Parathyroid adenoma (tissue), 2 donors: ENCODE measurements around the gene ARHGAP20.

Source experiments
- H2AFZ ChIP-seq: fragments of 300-600 bp; sonication (generic); one replicate; pipeline ENCODE4 v1.7.0; 2017; ENCODE audit warnings: antibody characterized with exemption, mild to moderate bottlenecking
- H3K27ac ChIP-seq: fragments of 300-600 bp; sonication (generic); one replicate; pipeline ENCODE4 v1.7.0; 2017
- H3K27me3 ChIP-seq: fragments of 300-600 bp; sonication (generic); one replicate; pipeline ENCODE4 v1.7.0; 2017; ENCODE audit warnings: low read length; ENCODE audit not compliant: control insufficient read depth, insufficient read depth
- H3K36me3 ChIP-seq: fragments of 300-600 bp; sonication (generic); one replicate; pipeline ENCODE4 v1.7.0; 2017; ENCODE audit warnings: low read length; ENCODE audit not compliant: control insufficient read depth, insufficient read depth
- H3K4me1 ChIP-seq: fragments of 300-600 bp; sonication (generic); one replicate; pipeline ENCODE4 v1.7.0; 2017; ENCODE audit warnings: control low read depth
- H3K4me2 ChIP-seq: fragments of 300-600 bp; sonication (generic); one replicate; pipeline ENCODE4 v1.7.0; 2017; ENCODE audit warnings: low read length
- H3K4me3 ChIP-seq: fragments of 300-600 bp; sonication (generic); one replicate; pipeline ENCODE4 v1.7.0; 2017; ENCODE audit warnings: low read depth, low read length
- H3K79me2 ChIP-seq: fragments of 300-600 bp; sonication (generic); one replicate; pipeline ENCODE4 v1.7.0; 2017; ENCODE audit warnings: control low read depth
- H3K9ac ChIP-seq: fragments of 300-600 bp; sonication (generic); one replicate; pipeline ENCODE4 v1.7.0; 2017; ENCODE audit warnings: mild to moderate bottlenecking
- H3K9me3 ChIP-seq: fragments of 300-600 bp; sonication (generic); one replicate; pipeline ENCODE4 v1.7.0; 2017; ENCODE audit warnings: low read length; ENCODE audit not compliant: control insufficient read depth
- TF ChIP-seq, protein P1 (sequence below): fragments of 300-600 bp; sonication (generic); IDR thresholded peaks from one replicate; pipeline ENCODE4 v1.7.0; 2017; ENCODE audit warnings: antibody characterized with exemption, mild to moderate bottlenecking
- donor health status: primary hyperparathyroidism.

ARHGAP20 gene

DNA sequence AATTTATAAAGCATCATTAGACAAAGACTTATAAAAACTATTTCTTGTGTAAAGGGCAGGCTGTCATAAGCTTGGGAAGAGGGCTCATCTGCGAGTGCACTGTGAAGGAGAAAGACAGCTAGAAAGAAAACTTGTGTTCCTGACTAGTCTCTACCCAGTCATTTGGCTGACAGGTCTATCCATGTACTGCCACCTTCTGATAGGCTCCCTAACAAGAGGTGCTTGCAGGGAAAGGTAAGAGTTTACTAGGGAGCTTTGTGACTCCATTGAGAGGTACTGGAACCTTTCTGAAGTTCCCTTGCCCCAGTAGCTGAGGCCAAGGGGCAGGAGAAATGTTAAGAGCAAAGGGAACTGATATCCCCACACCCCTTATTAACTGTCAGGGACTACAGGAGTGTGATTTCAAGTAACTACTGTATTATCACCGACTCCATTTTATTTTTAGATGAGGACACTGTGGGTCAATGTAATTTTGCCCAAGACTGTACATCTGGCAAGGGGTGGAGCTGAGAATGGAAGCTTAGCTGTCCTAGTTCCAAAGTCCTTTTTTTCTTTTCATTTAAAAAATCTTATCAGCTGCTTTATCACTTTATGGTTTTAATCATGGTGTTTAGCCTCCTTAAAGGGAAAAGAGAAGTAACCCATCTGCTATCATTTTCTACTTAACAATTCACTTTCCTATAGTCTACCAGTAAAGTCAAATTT lies 129.4 kb downstream of the ARHGAP20 start:
- H3K27me3 ChIP-seq, result no peaks in the 10 kb centered on the region
- H3K4me1 ChIP-seq, result no peaks in the 10 kb centered on the region
- H3K4me2 ChIP-seq, result no peak overlapping the region
- no peak overlapping the region for H3K4me3 ChIP-seq
- H3K36me3 ChIP-seq, result no peaks in the 10 kb centered on the region
- no peaks in the 10 kb centered on the region for H3K79me2 ChIP-seq
- H3K9ac ChIP-seq, result no peak overlapping the region
- H2AFZ ChIP-seq, result no peak overlapping the region
- TF ChIP-seq, protein P1, sequence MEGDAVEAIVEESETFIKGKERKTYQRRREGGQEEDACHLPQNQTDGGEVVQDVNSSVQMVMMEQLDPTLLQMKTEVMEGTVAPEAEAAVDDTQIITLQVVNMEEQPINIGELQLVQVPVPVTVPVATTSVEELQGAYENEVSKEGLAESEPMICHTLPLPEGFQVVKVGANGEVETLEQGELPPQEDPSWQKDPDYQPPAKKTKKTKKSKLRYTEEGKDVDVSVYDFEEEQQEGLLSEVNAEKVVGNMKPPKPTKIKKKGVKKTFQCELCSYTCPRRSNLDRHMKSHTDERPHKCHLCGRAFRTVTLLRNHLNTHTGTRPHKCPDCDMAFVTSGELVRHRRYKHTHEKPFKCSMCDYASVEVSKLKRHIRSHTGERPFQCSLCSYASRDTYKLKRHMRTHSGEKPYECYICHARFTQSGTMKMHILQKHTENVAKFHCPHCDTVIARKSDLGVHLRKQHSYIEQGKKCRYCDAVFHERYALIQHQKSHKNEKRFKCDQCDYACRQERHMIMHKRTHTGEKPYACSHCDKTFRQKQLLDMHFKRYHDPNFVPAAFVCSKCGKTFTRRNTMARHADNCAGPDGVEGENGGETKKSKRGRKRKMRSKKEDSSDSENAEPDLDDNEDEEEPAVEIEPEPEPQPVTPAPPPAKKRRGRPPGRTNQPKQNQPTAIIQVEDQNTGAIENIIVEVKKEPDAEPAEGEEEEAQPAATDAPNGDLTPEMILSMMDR, result no peak
- no peak overlapping the region for H3K27ac ChIP-seq
- H3K9me3 ChIP-seq, result no peaks in the 10 kb centered on the region

DNA sequence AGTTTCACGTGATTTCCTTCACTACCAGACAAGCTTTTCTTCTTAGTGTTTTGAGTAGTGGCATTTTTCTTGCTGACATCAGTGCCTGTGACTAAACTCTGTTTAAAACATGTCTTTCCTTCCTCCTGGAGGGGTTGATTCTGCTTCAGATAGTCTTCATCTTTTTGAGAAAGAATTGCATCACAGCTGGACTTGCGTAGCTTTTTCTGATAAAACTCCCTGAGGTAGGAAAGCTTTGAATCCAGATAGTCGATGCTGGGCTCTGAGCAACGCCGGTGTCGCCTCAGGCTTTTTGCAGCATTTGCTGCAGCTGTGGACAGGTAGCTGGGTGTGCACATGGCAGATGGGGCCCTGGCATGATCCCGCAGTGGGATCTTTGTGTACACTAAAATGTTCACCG lies 131.7 kb downstream of the ARHGAP20 start:
- Histone ChIP-seq H2AFZ (no peak overlapping the region), H3K79me2 (no peaks in the 10 kb centered on the region), H3K4me3 (no peak overlapping the region), H3K27ac (no peak overlapping the region), H3K4me2 (no peak overlapping the region), H3K9ac (no peak overlapping the region), H3K27me3 (no peaks in the 10 kb centered on the region), H3K9me3 (no peaks in the 10 kb centered on the region), H3K36me3 (no peaks in the 10 kb centered on the region), H3K4me1 (no peaks in the 10 kb centered on the region)
- TF ChIP-seq, protein P1, result no peak

DNA sequence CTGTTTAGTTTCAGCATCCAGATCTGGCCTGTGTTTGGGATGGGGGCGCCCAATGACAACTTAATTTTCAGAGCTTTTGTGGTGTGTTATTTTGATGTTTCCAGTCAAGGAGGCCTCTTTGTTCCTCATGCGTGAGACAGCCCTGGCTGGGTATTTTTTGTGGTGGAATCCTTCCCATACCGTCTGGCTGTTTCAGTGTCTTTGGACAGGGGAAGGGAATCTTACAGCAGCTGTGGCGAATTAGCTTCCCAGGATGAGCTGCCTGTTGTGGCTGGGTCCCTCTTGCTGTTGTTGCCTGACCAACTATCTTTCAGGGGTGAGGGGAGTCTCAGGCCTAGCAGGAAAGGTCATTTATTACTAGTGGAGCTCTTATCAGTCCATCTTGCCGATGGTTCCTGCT lies 138.8 kb downstream of the ARHGAP20 start:
- Histone ChIP-seq H3K9me3 (no peaks in the 10 kb centered on the region), H3K27me3 (no peaks in the 10 kb centered on the region), H3K4me2 (no peak overlapping the region), H3K36me3 (no peaks in the 10 kb centered on the region), H3K79me2 (no peaks in the 10 kb centered on the region), H2AFZ (no peak overlapping the region), H3K4me1 (no peaks in the 10 kb centered on the region), H3K4me3 (no peak overlapping the region), H3K27ac (no peak overlapping the region), H3K9ac (no peak overlapping the region)
- TF ChIP-seq, protein P1, result no peak

DNA sequence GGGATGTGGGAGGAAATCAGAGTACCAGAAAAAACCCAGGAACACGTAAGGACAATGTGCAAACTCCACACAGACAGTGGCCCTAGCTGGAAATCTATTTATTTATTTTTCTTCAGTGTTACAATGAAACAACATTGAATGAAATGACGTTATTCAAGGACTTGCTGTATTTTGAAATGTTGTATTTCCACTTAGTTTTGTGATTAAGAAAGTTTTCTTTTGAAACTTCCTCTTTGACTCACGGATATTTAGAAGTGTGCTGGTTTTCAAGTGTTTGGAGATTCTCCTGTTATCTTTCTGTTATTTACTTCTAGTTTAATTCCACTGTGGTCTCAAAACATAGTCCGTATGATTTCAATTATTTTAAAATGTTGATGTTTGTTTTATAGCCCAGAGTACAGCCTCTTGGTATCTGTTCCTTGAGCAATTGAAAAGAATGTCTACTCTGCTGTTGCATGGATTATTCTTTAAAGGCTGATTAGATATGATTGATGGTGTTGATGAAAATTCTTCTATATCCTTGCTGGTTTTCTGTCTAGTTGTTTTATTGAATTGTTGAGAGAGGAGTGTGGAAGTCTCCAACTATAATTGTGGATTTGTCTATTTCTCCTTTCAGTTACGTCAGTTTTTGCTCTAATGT lies 141.0 kb downstream of the ARHGAP20 start:
- Histone ChIP-seq H3K79me2 (no peaks in the 10 kb centered on the region), H3K9ac (no peak overlapping the region), H2AFZ (no peak overlapping the region), H3K9me3 (no peaks in the 10 kb centered on the region), H3K4me2 (no peak overlapping the region), H3K36me3 (no peaks in the 10 kb centered on the region), H3K27ac (no peak overlapping the region), H3K4me3 (no peak overlapping the region), H3K27me3 (no peaks in the 10 kb centered on the region), H3K4me1 (no peaks in the 10 kb centered on the region)
- TF ChIP-seq, protein P1, result no peak

DNA sequence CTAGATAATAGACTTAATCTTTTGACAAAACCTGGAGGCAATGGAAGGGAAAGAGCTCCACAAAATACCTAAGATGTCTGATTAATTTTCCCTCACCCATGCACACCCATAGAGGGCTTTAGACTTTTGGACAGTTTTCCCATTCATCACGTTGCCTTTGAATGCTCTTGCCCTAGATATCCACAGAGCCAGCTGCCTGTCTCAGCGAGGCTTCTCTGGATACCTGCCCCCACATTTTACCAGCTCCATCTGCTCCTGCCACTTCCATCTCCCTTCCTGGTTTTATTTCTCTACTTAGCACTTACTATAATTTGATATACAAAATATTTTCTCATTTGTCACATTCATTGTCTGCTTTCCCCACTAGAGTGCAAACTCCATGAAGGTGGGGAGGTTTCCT lies 145.7 kb downstream of the ARHGAP20 start:
- H3K4me1 ChIP-seq, result no peaks in the 10 kb centered on the region
- TF ChIP-seq, protein P1, result no peak
- no peak overlapping the region for H3K27ac ChIP-seq
- H3K36me3 ChIP-seq, result no peaks in the 10 kb centered on the region
- no peak overlapping the region for H2AFZ ChIP-seq
- H3K4me3 ChIP-seq, result no peak overlapping the region
- no peaks in the 10 kb centered on the region for H3K27me3 ChIP-seq
- H3K9me3 ChIP-seq, result no peaks in the 10 kb centered on the region
- no peak overlapping the region for H3K4me2 ChIP-seq
- H3K9ac ChIP-seq, result no peak overlapping the region
- H3K79me2 ChIP-seq, result no peaks in the 10 kb centered on the region
